ENCODE results near the gene SYNE1. TPM values are rescaled to one million over a fixed set of nuclear protein-coding genes. Genes with fewer than 3 reads are reported as not detected.

SYNE1 gene
- total and polyA plus RNA-seq, 7 donors, result 7.2 to 203 (median 86.4) TPM

DNA sequence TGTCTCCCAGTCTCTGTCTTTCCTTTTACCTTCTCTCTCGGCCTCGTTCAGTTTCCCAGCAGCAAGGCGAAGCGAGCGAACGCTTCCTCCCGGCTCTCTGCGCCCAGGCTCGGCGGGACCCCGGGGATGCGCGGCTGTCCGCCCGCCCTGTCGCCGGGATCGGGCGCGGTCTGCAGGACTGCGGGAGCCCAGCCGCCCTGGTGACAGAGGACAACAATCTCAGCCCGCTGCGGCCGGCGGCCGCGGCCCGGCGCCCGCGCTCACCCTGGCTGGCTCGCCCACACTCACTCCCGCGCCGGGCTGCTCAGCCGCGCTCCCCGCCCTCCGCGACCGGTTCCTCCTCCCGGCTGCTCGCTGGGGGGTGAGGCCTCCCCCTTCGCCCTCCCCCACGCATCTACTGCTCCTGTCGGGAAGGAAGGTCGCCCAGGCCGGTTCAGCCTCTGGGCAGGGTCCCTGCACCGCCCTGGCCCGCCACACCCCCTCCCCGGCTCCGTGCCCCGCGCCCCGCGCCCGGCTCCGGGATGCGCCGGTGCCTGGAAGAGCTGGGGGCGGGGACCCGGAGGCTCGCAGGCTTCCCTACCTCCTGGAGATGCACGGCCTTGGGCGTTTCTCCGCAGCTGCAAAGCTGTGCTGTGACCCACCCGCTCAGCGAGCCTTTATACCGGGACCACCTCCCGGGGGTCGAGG lies 410 bp downstream of the SYNE1 start:
- peak; percentile 68 for DNase-seq
- no peak for TF ChIP-seq POLR2A (IDR thresholded peaks at IDR 0.05)
- TF ChIP-seq POLR2AphosphoS5 (IDR thresholded peaks at IDR 0.05), result no peak
- TF ChIP-seq, protein P1, sequence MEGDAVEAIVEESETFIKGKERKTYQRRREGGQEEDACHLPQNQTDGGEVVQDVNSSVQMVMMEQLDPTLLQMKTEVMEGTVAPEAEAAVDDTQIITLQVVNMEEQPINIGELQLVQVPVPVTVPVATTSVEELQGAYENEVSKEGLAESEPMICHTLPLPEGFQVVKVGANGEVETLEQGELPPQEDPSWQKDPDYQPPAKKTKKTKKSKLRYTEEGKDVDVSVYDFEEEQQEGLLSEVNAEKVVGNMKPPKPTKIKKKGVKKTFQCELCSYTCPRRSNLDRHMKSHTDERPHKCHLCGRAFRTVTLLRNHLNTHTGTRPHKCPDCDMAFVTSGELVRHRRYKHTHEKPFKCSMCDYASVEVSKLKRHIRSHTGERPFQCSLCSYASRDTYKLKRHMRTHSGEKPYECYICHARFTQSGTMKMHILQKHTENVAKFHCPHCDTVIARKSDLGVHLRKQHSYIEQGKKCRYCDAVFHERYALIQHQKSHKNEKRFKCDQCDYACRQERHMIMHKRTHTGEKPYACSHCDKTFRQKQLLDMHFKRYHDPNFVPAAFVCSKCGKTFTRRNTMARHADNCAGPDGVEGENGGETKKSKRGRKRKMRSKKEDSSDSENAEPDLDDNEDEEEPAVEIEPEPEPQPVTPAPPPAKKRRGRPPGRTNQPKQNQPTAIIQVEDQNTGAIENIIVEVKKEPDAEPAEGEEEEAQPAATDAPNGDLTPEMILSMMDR (IDR thresholded peaks at IDR 0.05), result no peak
- no peak for TF ChIP-seq EP300 (IDR thresholded peaks at IDR 0.05)
- Histone ChIP-seq H3K27ac (peak overlapping the region; percentile 21 to 80 (median 70)), H3K4me1 (peaks cover 0 to 20% (median 10%) of the 10 kb centered on the region in 4 donors), H3K27me3 (no peaks in the 10 kb centered on the region), H3K9me3 (no peaks in the 10 kb centered on the region), H3K36me3 (no peaks in the 10 kb centered on the region), H3K4me3 (peak overlapping the region; percentile 40 to 77 (median 64))
- intact Hi-C loops (cut with DNase I), result loop anchor here (2.0 kb wide), 1 partner anchor 84 kb away; no protein-coding TSS in a partner anchor
- 1 to 4% methylated on average over 72 of the region's 72 CpGs for WGBS, 2 donors

DNA sequence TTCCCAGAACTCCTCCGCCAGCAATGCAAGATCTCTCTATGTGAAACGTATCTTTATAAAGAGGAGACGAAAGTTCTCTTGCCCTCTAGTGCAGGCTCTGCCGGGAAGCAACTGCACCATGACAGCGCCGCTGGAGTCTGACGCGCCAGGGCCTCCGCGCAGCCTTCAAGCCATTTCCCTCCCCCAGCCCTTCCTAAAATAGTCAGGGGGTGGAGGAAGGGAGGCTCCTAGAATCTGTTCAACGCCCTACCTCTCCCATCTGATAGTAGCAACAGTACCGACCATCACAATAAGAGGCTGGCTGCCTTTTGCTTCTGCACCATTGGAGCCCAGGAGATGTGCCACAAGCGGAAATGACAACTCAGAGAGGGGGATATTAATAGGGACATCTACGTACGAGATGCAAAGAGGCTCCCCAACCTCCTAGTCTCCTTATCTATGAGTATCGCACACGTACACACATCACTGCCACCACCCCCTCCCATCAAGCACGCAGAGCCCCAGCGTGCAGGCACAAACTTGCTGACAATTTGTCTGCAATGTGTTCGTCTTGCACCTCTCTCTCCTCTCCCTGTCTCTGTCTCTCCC lies 1.0 kb downstream of the SYNE1 start:
- intact Hi-C loops (cut with DNase I), result loop anchor here (2.0 kb wide), 1 partner anchor 83 kb away; no protein-coding TSS in a partner anchor
- Histone ChIP-seq H3K27me3 (no peaks in the 10 kb centered on the region), H3K4me1 (peaks cover 0 to 20% (median 10%) of the 10 kb centered on the region in 4 donors), H3K27ac (peak overlapping the region; percentile 21 to 80 (median 70)), H3K4me3 (peak overlapping the region; percentile 40 to 77 (median 64)), H3K9me3 (no peaks in the 10 kb centered on the region), H3K36me3 (no peaks in the 10 kb centered on the region)
- no peak for TF ChIP-seq POLR2A (IDR thresholded peaks at IDR 0.05)
- peak in 2 of 4 donors; percentile 31 to 49 for TF ChIP-seq POLR2AphosphoS5 (IDR thresholded peaks at IDR 0.05)
- TF ChIP-seq, protein P1 (IDR thresholded peaks at IDR 0.05), result no peak
- 5 to 18% methylated on average over 20 of the region's 20 CpGs for WGBS, 2 donors
- peak; percentile 73 for DNase-seq

DNA sequence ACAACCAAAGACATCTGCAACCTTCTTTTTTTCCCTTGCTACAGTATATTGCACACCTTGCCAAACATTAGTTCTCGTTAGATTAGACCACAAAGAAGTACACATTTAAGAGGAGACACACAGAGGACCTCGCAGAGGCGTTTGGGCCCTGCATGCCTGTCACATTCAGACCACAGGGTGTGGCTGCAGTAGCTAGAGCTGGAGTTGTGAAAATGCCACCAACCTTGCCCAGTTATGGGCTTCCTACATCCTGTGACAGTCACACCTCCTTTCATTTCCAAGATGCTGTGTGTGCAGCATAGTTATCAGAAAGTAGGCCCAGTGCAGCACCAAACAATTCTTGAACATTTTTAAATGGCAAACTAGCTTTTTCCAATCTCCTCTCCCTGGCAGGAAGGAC lies 2.4 kb downstream of the SYNE1 start:
- no peak for TF ChIP-seq POLR2AphosphoS5 (IDR thresholded peaks at IDR 0.05)
- no peak for TF ChIP-seq EP300 (IDR thresholded peaks at IDR 0.05)
- WGBS, 2 donors, result 49 to 64% methylated on average over 3 of the region's 3 CpGs
- Histone ChIP-seq H3K9me3 (no peaks in the 10 kb centered on the region), H3K4me3 (no peak overlapping the region), H3K4me1 (peaks cover 0 to 20% (median 10%) of the 10 kb centered on the region in 4 donors), H3K27ac (no peak overlapping the region), H3K27me3 (no peaks in the 10 kb centered on the region), H3K36me3 (no peaks in the 10 kb centered on the region)
- intact Hi-C loops (cut with DNase I), result no loop called here
- no peak for DNase-seq

DNA sequence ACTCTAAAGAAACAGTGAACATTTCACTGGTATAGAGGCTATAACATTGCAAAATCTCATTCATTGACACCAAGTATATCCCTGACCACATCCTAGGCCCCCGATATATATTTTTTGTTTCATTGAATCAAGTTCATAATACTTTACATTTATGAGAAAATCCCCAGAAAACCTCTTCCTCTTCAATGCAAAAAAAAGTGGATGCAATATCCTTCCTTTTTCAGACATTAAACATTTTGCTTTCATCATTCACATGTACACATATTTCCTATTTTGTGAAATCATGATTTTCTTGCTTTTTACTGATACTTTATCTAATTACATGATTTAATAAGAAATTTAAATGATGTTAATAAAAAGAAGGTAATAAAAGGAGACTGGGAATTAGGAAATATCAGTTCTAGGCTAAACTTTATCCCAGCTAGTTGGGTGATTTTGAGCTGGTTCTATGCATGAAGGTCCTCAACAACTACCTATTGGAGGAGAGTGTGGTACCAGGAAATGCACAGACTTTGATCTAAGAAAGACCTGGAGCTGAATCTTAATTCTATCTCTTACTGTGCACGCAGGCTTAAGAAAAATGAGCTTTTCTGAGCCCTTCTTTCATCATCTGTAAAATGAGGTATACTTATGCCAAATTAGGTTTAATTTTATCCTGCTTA lies 4.9 kb downstream of the SYNE1 start:
- intact Hi-C loops (cut with DNase I), result no loop called here

More for the DNA sequence above, 4.9 kb downstream of the SYNE1 start:
- peaks cover 0 to 13% (median 6%) of the 10 kb centered on the region in 4 donors for H3K4me1 ChIP-seq
- TF ChIP-seq POLR2A (IDR thresholded peaks at IDR 0.05), result no peak
- TF ChIP-seq, protein P1 (IDR thresholded peaks at IDR 0.05), result no peak
- no peak for TF ChIP-seq EP300 (IDR thresholded peaks at IDR 0.05)
- TF ChIP-seq POLR2AphosphoS5 (IDR thresholded peaks at IDR 0.05), result no peak
- 83 to 89% methylated on average over 2 of the region's 2 CpGs for WGBS, 2 donors
- DNase-seq, result no peak
- H3K27me3 ChIP-seq, result no peaks in the 10 kb centered on the region
- no peaks in the 10 kb centered on the region for H3K9me3 ChIP-seq
- H3K4me3 ChIP-seq, result no peak overlapping the region
- H3K36me3 ChIP-seq, result no peaks in the 10 kb centered on the region
- H3K27ac ChIP-seq, result no peak overlapping the region

All from sigmoid colon (tissue), 7 donors.